H9 (cell line): Measurements from ENCODE around the gene RYR3. TPM values are rescaled to one million over a fixed set of nuclear protein-coding genes. Genes with fewer than 3 reads are reported as not detected.

ENCODE experiments used
- DNase-seq: peaks from one replicate; pipeline ENCODE4 v3.0.0-alpha.2; 2017
- H2AFZ ChIP-seq: one replicate; pipeline ENCODE4 v1.6.1; 2013; ENCODE audit warnings: mild to moderate bottlenecking, low read length, control low read depth, moderate library complexity
- H2AK5ac ChIP-seq: 2 replicates; pipeline ENCODE4 v1.6.1; 2013; ENCODE audit warnings: low read length, control low read depth, mixed read lengths; ENCODE audit not compliant: insufficient read length
- H2BK120ac ChIP-seq: one replicate; pipeline ENCODE4 v1.6.1; 2013; ENCODE audit warnings: low read depth, mild to moderate bottlenecking, low read length, control low read depth, inconsistent platforms; ENCODE audit not compliant: poor library complexity, severe bottlenecking
- H2BK12ac ChIP-seq: 2 replicates; pipeline ENCODE4 v1.6.1; 2013; ENCODE audit warnings: low read length, control low read depth, mixed read lengths, low read depth; ENCODE audit not compliant: insufficient read length
- H2BK15ac ChIP-seq: 2 replicates; pipeline ENCODE4 v1.6.1; 2013; ENCODE audit warnings: low read depth, low read length, control low read depth
- H2BK20ac ChIP-seq: one replicate; pipeline ENCODE4 v1.6.1; 2013; ENCODE audit warnings: low read depth, mild to moderate bottlenecking, low read length, control low read depth, inconsistent platforms; ENCODE audit not compliant: poor library complexity, severe bottlenecking
- H2BK5ac ChIP-seq: 2 replicates; pipeline ENCODE4 v1.6.1; 2013; ENCODE audit warnings: low read length, control low read depth, mixed read lengths; ENCODE audit not compliant: insufficient read length
- H3K14ac ChIP-seq: 2 replicates; pipeline ENCODE4 v1.6.1; 2013; ENCODE audit warnings: low read length, control low read depth; ENCODE audit not compliant: insufficient read depth
- H3K18ac ChIP-seq: 2 replicates; pipeline ENCODE4 v1.6.1; 2013; ENCODE audit warnings: low read depth, mild to moderate bottlenecking, mixed read lengths, low read length, control low read depth; ENCODE audit not compliant: insufficient read length
- H3K23ac ChIP-seq: 2 replicates; pipeline ENCODE4 v1.6.1; 2013; ENCODE audit warnings: low read length, control low read depth, mixed read lengths, low read depth; ENCODE audit not compliant: insufficient read length
- H3K23me2 ChIP-seq: 2 replicates; pipeline ENCODE4 v1.6.1; 2013; ENCODE audit warnings: low read depth, mild to moderate bottlenecking, mixed read lengths, low read length, control low read depth; ENCODE audit not compliant: insufficient read length, poor library complexity, severe bottlenecking
- H3K27ac ChIP-seq: 2 replicates; pipeline ENCODE4 v1.5.1; 2013; ENCODE audit warnings: low read length, control low read depth, mixed read lengths, low read depth; ENCODE audit not compliant: insufficient read length
- H3K27me3 ChIP-seq: 2 replicates; pipeline ENCODE4 v1.6.1; 2013; ENCODE audit warnings: low read length, control low read depth, inconsistent platforms; ENCODE audit not compliant: insufficient read depth
- H3K4ac ChIP-seq: 2 replicates; pipeline ENCODE4 v1.6.1; 2013; ENCODE audit warnings: low read depth, mild to moderate bottlenecking, control low read depth, inconsistent platforms, low read length, moderate library complexity
- H3K4me1 ChIP-seq: 2 replicates; pipeline ENCODE4 v1.6.1; 2013; ENCODE audit warnings: low read length, control low read depth, inconsistent platforms; ENCODE audit not compliant: insufficient read depth
- H3K4me2 ChIP-seq: 2 replicates; pipeline ENCODE4 v1.6.1; 2013; ENCODE audit warnings: low read length, control low read depth, mixed read lengths; ENCODE audit not compliant: insufficient read length, insufficient read depth
- H3K56ac ChIP-seq: 2 replicates; pipeline ENCODE4 v1.6.1; 2013; ENCODE audit warnings: low read depth, mild to moderate bottlenecking, mixed read lengths, low read length, control low read depth; ENCODE audit not compliant: insufficient read length
- H3K79me1 ChIP-seq: 2 replicates; pipeline ENCODE4 v1.6.1; 2013; ENCODE audit warnings: low read depth, mild to moderate bottlenecking, moderate library complexity, low read length, control low read depth, inconsistent platforms; ENCODE audit not compliant: insufficient read depth, poor library complexity, severe bottlenecking
- H3K79me2 ChIP-seq: 2 replicates; pipeline ENCODE4 v1.6.1; 2013; ENCODE audit warnings: low read length, control low read depth, inconsistent platforms; ENCODE audit not compliant: insufficient read depth
- H3K9ac ChIP-seq: 2 replicates; pipeline ENCODE4 v1.6.1; 2013; ENCODE audit warnings: low read length, control low read depth, mixed read lengths; ENCODE audit not compliant: insufficient read length; ENCODE audit errors: extremely low read depth
- H3K9me3 ChIP-seq: one replicate; pipeline ENCODE4 v1.6.1; 2013; ENCODE audit warnings: low read depth, low read length, inconsistent platforms; ENCODE audit not compliant: control insufficient read depth
- H3T11ph ChIP-seq: one replicate; pipeline ENCODE4 v1.6.1; 2013; ENCODE audit warnings: mild to moderate bottlenecking, low read length, control low read depth, inconsistent platforms
- H4K20me1 ChIP-seq: one replicate; pipeline ENCODE4 v1.6.1; 2013; ENCODE audit not compliant: control insufficient read depth, insufficient read length, insufficient read depth
- H4K5ac ChIP-seq: 2 replicates; pipeline ENCODE4 v1.6.1; 2013; ENCODE audit warnings: low read depth, mild to moderate bottlenecking, mixed read lengths, low read length, control low read depth; ENCODE audit not compliant: insufficient read length
- H4K8ac ChIP-seq: replicated peaks from 2 replicates; pipeline ENCODE4 v1.6.1; 2013; ENCODE audit warnings: low read length, control low read depth, mixed read lengths, low read depth; ENCODE audit not compliant: insufficient read length
- H4K91ac ChIP-seq: 2 replicates; pipeline ENCODE4 v1.6.1; 2013; ENCODE audit warnings: low read depth, mild to moderate bottlenecking, moderate library complexity, mixed read lengths, low read length, control low read depth; ENCODE audit not compliant: insufficient read length
- H3K27ac Mint-ChIP-seq, 3 experiments: 2 replicates in 2 of 3; 3 replicates in 1 of 3; pipeline ENCODE4 v1.8.0; 2020 to 2021; ENCODE audit warnings: mixed read lengths in 3 of 3, mild to moderate bottlenecking in 1 of 3, moderate library complexity in 1 of 3
- H3K27me3 Mint-ChIP-seq: 2 replicates; pipeline ENCODE4 v1.8.0; 2021; ENCODE audit warnings: low read depth, mild to moderate bottlenecking, moderate library complexity, mixed read lengths
- H3K36me3 Mint-ChIP-seq, 3 experiments: 2 replicates in 2 of 3; 3 replicates in 1 of 3; pipeline ENCODE4 v1.8.0; 2020 to 2021; ENCODE audit warnings: low read depth in 3 of 3, mixed read lengths in 3 of 3; ENCODE audit not compliant: insufficient read depth in 1 of 3
- H3K4me1 Mint-ChIP-seq, 2 experiments: 2 replicates each; pipeline ENCODE4 v1.8.0; 2020; ENCODE audit warnings: mixed read lengths in 2 of 2
- H3K4me3 Mint-ChIP-seq, 2 experiments: 2 replicates in 1 of 2; 3 replicates in 1 of 2; pipeline ENCODE4 v1.8.0; 2020 to 2021; ENCODE audit warnings: mild to moderate bottlenecking in 2 of 2, mixed read lengths in 2 of 2, moderate library complexity in 1 of 2
- H3K9me3 Mint-ChIP-seq, 2 experiments: 2 replicates in 1 of 2; 3 replicates in 1 of 2; pipeline ENCODE4 v1.8.0; 2020; ENCODE audit warnings: mild to moderate bottlenecking in 2 of 2, mixed read lengths in 2 of 2, moderate library complexity in 1 of 2
- WGBS: extraction: QIAGEN DNeasy Blood & Tissue Kit; methylation state at CpG from one replicate; pipeline ENCODE4 v1.1.7; 2013; ENCODE audit warnings: missing lambda C conversion rate, low lambda C conversion rate, mixed read lengths; ENCODE audit not compliant: insufficient read length; ENCODE audit errors: extremely low coverage; 5-methylcytosine and 5-hydroxymethylcytosine counted together
- total RNA-seq: library from RNA; stranded (reverse); gene quantifications from 2 replicates; pipeline ENCODE4 v1.2.1, GENCODE V29; 2021
- TF ChIP-seq, protein P1 (sequence below): fragments of 200-600 bp; sonication (generic); conservative IDR thresholded peaks from 3 replicates; pipeline ENCODE4 v1.8.0; 2021; ENCODE audit warnings: antibody characterized with exemption, mild to moderate bottlenecking

Gene RYR3
- total RNA-seq, 1 experiment from 2014 or later: 0.85 TPM

DNA sequence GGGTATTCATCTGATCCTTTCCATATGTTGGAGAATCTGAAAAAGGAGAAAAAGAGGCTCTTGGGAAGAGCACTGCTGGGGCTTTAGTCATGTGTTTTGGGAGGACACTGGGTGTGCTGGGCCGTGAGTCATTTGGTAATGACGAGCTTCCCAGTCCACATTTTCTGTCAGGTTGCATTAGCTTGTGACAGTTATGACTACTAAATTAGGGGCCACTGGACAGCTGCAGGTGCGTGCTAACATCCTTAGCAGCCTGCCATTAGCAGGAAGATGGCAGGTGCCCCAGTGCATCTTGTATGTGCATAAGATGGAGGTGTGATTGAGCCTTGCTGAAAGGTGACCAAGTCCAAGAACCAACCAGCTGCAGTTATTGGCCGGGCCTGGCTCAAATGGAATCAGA lies 242.4 kb downstream of the RYR3 start:
- Histone ChIP-seq H4K8ac (no peak overlapping the region), H3K9ac (no peak overlapping the region), H4K5ac (no peak overlapping the region), H3K18ac (no peak overlapping the region), H2BK20ac (no peak overlapping the region), H2BK120ac (no peak overlapping the region), H4K91ac (no peak overlapping the region), H3K56ac (no peak overlapping the region), H3K4ac (no peak overlapping the region), H3K23ac (no peak overlapping the region), H3K23me2 (no peaks in the 10 kb centered on the region), H3K14ac (no peak overlapping the region), H2BK15ac (no peak overlapping the region), H3K9me3 (no peaks in the 10 kb centered on the region), H2AFZ (no peak overlapping the region), H3K4me1 (peaks cover 5% of the 10 kb centered on the region; the same call in 1 of the 2 replicates), H2BK5ac (no peak overlapping the region), H3K4me2 (no peak overlapping the region), H3K27ac (no peak overlapping the region), H3K79me2 (no peaks in the 10 kb centered on the region), H3T11ph (no peak overlapping the region), H3K27me3 (no peaks in the 10 kb centered on the region), H3K79me1 (no peaks in the 10 kb centered on the region), H2BK12ac (no peak overlapping the region), H2AK5ac (no peak overlapping the region), H4K20me1 (no peaks in the 10 kb centered on the region)
- Mint-ChIP-seq H3K27me3 (no peaks in the 10 kb centered on the region; the same call in 1 of the 2 replicates), H3K4me3 (no peak overlapping the region), H3K27ac (no peak overlapping the region), H3K9me3 (peaks cover 0 to 2% of the 10 kb centered on the region in 2 experiments; a peak in 2 of 5 replicates), H3K4me1 (peaks cover 14% of the 10 kb centered on the region in 2 experiments), H3K36me3 (no peaks in the 10 kb centered on the region)
- no peak for DNase-seq
- WGBS: no CpG with 5 or more reads among the region's 4 CpGs
- TF ChIP-seq, protein P1, sequence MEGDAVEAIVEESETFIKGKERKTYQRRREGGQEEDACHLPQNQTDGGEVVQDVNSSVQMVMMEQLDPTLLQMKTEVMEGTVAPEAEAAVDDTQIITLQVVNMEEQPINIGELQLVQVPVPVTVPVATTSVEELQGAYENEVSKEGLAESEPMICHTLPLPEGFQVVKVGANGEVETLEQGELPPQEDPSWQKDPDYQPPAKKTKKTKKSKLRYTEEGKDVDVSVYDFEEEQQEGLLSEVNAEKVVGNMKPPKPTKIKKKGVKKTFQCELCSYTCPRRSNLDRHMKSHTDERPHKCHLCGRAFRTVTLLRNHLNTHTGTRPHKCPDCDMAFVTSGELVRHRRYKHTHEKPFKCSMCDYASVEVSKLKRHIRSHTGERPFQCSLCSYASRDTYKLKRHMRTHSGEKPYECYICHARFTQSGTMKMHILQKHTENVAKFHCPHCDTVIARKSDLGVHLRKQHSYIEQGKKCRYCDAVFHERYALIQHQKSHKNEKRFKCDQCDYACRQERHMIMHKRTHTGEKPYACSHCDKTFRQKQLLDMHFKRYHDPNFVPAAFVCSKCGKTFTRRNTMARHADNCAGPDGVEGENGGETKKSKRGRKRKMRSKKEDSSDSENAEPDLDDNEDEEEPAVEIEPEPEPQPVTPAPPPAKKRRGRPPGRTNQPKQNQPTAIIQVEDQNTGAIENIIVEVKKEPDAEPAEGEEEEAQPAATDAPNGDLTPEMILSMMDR: no peak
